ENCODE results near the gene TMEM39B. TPM values are rescaled to one million over a fixed set of nuclear protein-coding genes. Genes with fewer than 3 reads are reported as not detected.
"Not testable (repeated sequence)": the region's sequence is repeated elsewhere in the genome, so short reads cannot be mapped to it uniquely, and the experiment has no call there.

The TMEM39B gene
- total and polyA plus RNA-seq, 7 donors: 4.7 to 11.5 (median 7.2) TPM

- Histone ChIP-seq H3K4me1 (peaks cover 25% of the 10 kb centered on the region), H3K27me3 (ENCODE audit: insufficient read depth in 3 of 3, low read length in 2 of 3) (no peaks in the 10 kb centered on the region), H3K9me3 (no peaks in the 10 kb centered on the region), H3K4me3 (no peak overlapping the region), H3K36me3 (ENCODE audit: insufficient read depth in 1 of 2, low read depth in 1 of 2) (no peaks in the 10 kb centered on the region), H3K27ac (no peak overlapping the region)
- WGBS, 3 donors: 62 to 75% (median 69%) methylated on average over 4 of the region's 4 CpGs
- DNase-seq (no peak), ATAC-seq (no peak)
- intact Hi-C loops (cut with DNase I): no loop called here
- TF ChIP-seq CTCF (IDR thresholded peaks at IDR 0.05): peak; percentile 4
These were observed 54.9 kb downstream of the TMEM39B start for GRCh38 chr1:32127409-32128198.

- intact Hi-C loops (cut with DNase I): no loop called here
- Histone ChIP-seq H3K4me1 (peaks cover 25% of the 10 kb centered on the region), H3K27ac (no peak overlapping the region), H3K4me3 (no peak overlapping the region), H3K9me3 (no peaks in the 10 kb centered on the region), H3K36me3 (ENCODE audit: insufficient read depth in 1 of 2, low read depth in 1 of 2) (no peaks in the 10 kb centered on the region), H3K27me3 (ENCODE audit: insufficient read depth in 3 of 3, low read length in 2 of 3) (no peaks in the 10 kb centered on the region)
- ATAC-seq (no peak), DNase-seq (no peak)
- 23 to 41% (median 39%) methylated on average over 1 of the region's 1 CpG for WGBS, 3 donors
- no peak for TF ChIP-seq CTCF (IDR thresholded peaks at IDR 0.05)
These were observed 55.7 kb downstream of the TMEM39B start for GRCh38 chr1:32128479-32128878.

- 100% methylated on average over 1 of the region's 1 CpG for WGBS, 3 donors
- Histone ChIP-seq H3K36me3 (ENCODE audit: insufficient read depth in 1 of 2, low read depth in 1 of 2) (no peaks in the 10 kb centered on the region), H3K27me3 (ENCODE audit: insufficient read depth in 3 of 3, low read length in 2 of 3) (no peaks in the 10 kb centered on the region), H3K4me3 (no peak overlapping the region), H3K27ac (no peak overlapping the region), H3K4me1 (peaks cover 25% of the 10 kb centered on the region), H3K9me3 (no peaks in the 10 kb centered on the region)
- ATAC-seq (no peak), DNase-seq (no peak)
- intact Hi-C loops (cut with DNase I): no loop called here
- TF ChIP-seq CTCF (IDR thresholded peaks at IDR 0.05): no peak
These were observed 56.2 kb downstream of the TMEM39B start for GRCh38 chr1:32128964-32129363.

GRCh38 chr1:32133950-32134280, 61.2 kb downstream of the TMEM39B start:
- H3K9me3 ChIP-seq; H3K27me3 ChIP-seq (ENCODE audit: insufficient read depth in 3 of 3, low read length in 2 of 3); DNase-seq; H3K36me3 ChIP-seq (ENCODE audit: insufficient read depth in 1 of 2, low read depth in 1 of 2); intact Hi-C loops (cut with DNase I); H3K4me3 ChIP-seq: not testable (repeated sequence)
- Histone ChIP-seq H3K4me1 (peaks cover 24% of the 10 kb centered on the region), H3K27ac (peak overlapping the region; percentile 52)
- WGBS, 3 donors: 88 to 96% (median 96%) methylated on average over 9 of the region's 9 CpGs
- ATAC-seq: peak in 2 of 4 donors; percentile 5 to 8

GRCh38 chr1:32137111-32137510, 64.4 kb downstream of the TMEM39B start:
- Histone ChIP-seq H3K4me1 (peaks cover 13% of the 10 kb centered on the region), H3K27ac (no peak overlapping the region), H3K9me3 (no peaks in the 10 kb centered on the region), H3K27me3 (ENCODE audit: insufficient read depth in 3 of 3, low read length in 2 of 3) (no peaks in the 10 kb centered on the region), H3K4me3 (no peak overlapping the region), H3K36me3 (ENCODE audit: insufficient read depth in 1 of 2, low read depth in 1 of 2) (no peaks in the 10 kb centered on the region)
- ATAC-seq (no peak), DNase-seq (no peak)
- no peak for TF ChIP-seq CTCF (IDR thresholded peaks at IDR 0.05)
- intact Hi-C loops (cut with DNase I): no loop called here
- 94 to 96% (median 96%) methylated on average over 5 of the region's 5 CpGs for WGBS, 3 donors
